ENCODE results near the gene PPP6R3. TPM values are rescaled to one million over a fixed set of nuclear protein-coding genes. Genes with fewer than 3 reads are reported as not detected.

Gene PPP6R3
- total and polyA plus RNA-seq, 2 of the 8 experiments (the other 6 are each of a cell fraction or from before 2014, with no cell fraction given) = 44.6 to 150 TPM

- Histone ChIP-seq H3K27ac (ENCODE audit: low read depth, low read length) (no peak overlapping the region), H3K23ac (ENCODE audit: insufficient read length) (no peak overlapping the region)
- no peak for FAIRE-seq
Observed at GRCh38 chr11:68575025-68575665, 114.6 kb downstream of the PPP6R3 start.

More at GRCh38 chr11:68575025-68575665, 114.6 kb downstream of the PPP6R3 start:
- Histone ChIP-seq H3K4me2 (ENCODE audit: insufficient read depth in 1 of 2, low read depth in 2 of 2, low read length in 2 of 2) (no peak overlapping the region), H2BK20ac (ENCODE audit: low read length) (no peak overlapping the region), H2AFZ (ENCODE audit: low read length) (no peak overlapping the region), H3K23me2 (ENCODE audit: low read depth, low read length) (no peaks in the 10 kb centered on the region), H4K8ac (ENCODE audit: extremely low read depth, insufficient read depth, low read length) (no peak overlapping the region), H2AK5ac (ENCODE audit: low read depth, low read length) (no peak overlapping the region), H3K4me1 (replicated peaks in 1 of 4; ENCODE audit: control insufficient read depth in 3 of 4, insufficient read depth in 4 of 4, low read length in 3 of 4) (no peaks in the 10 kb centered on the region; a peak in 1 of 7 replicates), H3K9ac (replicated peaks in 1 of 4; ENCODE audit: extremely low read depth in 1 of 4, low read depth in 3 of 4, low read length in 3 of 4) (no peak overlapping the region), H2BK12ac (ENCODE audit: low read depth, low read length) (no peak overlapping the region), H3K27me3 (replicated peaks in 1 of 4; ENCODE audit: control insufficient read depth in 3 of 4, extremely low read depth in 1 of 4, insufficient read depth in 3 of 4, low read length in 3 of 4) (no peaks in the 10 kb centered on the region), H3K4me3 (ENCODE audit: extremely low read depth in 1 of 4, insufficient read depth in 2 of 4, low read depth in 3 of 4, low read length in 4 of 4) (no peak overlapping the region), H3K36me3 (ENCODE audit: control insufficient read depth in 2 of 4, insufficient read depth in 4 of 4, low read length in 3 of 4) (peaks cover 12 to 82% (median 55%) of the 10 kb centered on the region in 4 experiments), H3K18ac (ENCODE audit: extremely low read depth, low read length) (no peak overlapping the region), H4K20me1 (replicated peaks in 1 of 2; ENCODE audit: control insufficient read depth in 1 of 2, insufficient read depth in 2 of 2, low read length in 2 of 2) (peaks cover 3 to 6% of the 10 kb centered on the region in 2 experiments), H4K91ac (replicated peaks; ENCODE audit: insufficient read length, low read length) (no peak overlapping the region), H3K79me2 (ENCODE audit: control insufficient read depth in 1 of 2, insufficient read depth in 2 of 2, low read length in 2 of 2) (peaks cover 0 to 18% of the 10 kb centered on the region in 2 experiments; a peak in 2 of 4 replicates), H3K9me3 (ENCODE audit: insufficient read depth in 2 of 2, low read depth in 1 of 2, low read length in 1 of 2) (no peaks in the 10 kb centered on the region), H2BK5ac (ENCODE audit: low read depth, low read length) (no peak overlapping the region), H2BK120ac (replicated peaks; ENCODE audit: low read depth, low read length) (no peak overlapping the region), H3K79me1 (ENCODE audit: low read depth, low read length) (peaks cover 11% of the 10 kb centered on the region; the same call in 1 of the 2 replicates), H4K5ac (ENCODE audit: insufficient read length, low read depth, low read length) (no peak overlapping the region), H3K4ac (replicated peaks; ENCODE audit: insufficient read length, low read depth, low read length) (no peak overlapping the region), H2BK15ac (ENCODE audit: low read length) (no peak overlapping the region), H3K56ac (replicated peaks; ENCODE audit: insufficient read length, low read depth, low read length) (no peak overlapping the region), H3K14ac (ENCODE audit: insufficient read length) (no peak overlapping the region)
- POLR2A ChIA-PET (ENCODE audit: partially characterized antibody) = no interaction called here
- 84% methylated on average over 4 of the region's 4 CpGs; no CpG with 5 or more reads in 1 of the 2 experiments for WGBS, 2 experiments (ENCODE audit: extremely low coverage in 1 of 2, insufficient coverage in 1 of 2, insufficient read length in 1 of 2, insufficient replicate concordance in 2 of 2, low coverage in 1 of 2, low lambda C conversion rate in 2 of 2, missing lambda C conversion rate in 1 of 2)
- CTCF ChIA-PET (ENCODE audit: partially characterized antibody) = interaction anchor here (2.0 kb wide), 1 partner anchor 9 kb away, joined by 14 read pairs; no protein-coding TSS in a partner anchor
- no peak for DNase-seq (ENCODE audit: low read depth in 1 of 2, low spot score in 2 of 2)
- TF ChIP-seq POU5F1 (IDR thresholded peaks at IDR 0.05; ENCODE audit: low read depth, low read length) (no peak), YY1 (IDR thresholded peaks at IDR 0.05; ENCODE audit: low read depth, low read length) (no peak), HDAC6 (IDR thresholded peaks at IDR 0.05; ENCODE audit: low read depth, low read length) (no peak), TCF12 (IDR thresholded peaks at IDR 0.05; ENCODE audit: low read depth, low read length) (no peak), GABPA (IDR thresholded peaks at IDR 0.05; ENCODE audit: borderline replicate concordance, insufficient read depth, low read length) (no peak), CBX8 (IDR thresholded peaks at IDR 0.05; ENCODE audit: borderline replicate concordance, low read depth, low read length) (no peak), USF2 (IDR thresholded peaks at IDR 0.05; ENCODE audit: low read length) (no peak), KDM1A (IDR thresholded peaks at IDR 0.05; ENCODE audit: borderline replicate concordance, low read length) (no peak), E2F6 (IDR thresholded peaks at IDR 0.05) (no peak), PHF8 (conservative IDR thresholded peaks at IDR 0.05; ENCODE audit: low read depth, low read length) (no peak), CEBPB (IDR thresholded peaks at IDR 0.05; ENCODE audit: low read depth, low read length) (no peak)
